ENCODE data around the gene ATP2B2. TPM values are rescaled to one million over a fixed set of nuclear protein-coding genes. Genes with fewer than 3 reads are reported as not detected.

The ATP2B2 gene
- total and polyA plus RNA-seq, 2 donors (not counting 1 experiment from before 2014, with no cell fraction given) = not detected

- no peak for ATAC-seq (ENCODE audit: low read depth)
- 69% methylated on average over 5 of the region's 5 CpGs for WGBS (ENCODE audit: insufficient coverage)
- H3K27me3 Mint-ChIP-seq = peaks cover 27% of the 10 kb centered on the region
Measured at GRCh38 chr3:10474275-10474646, 31.1 kb downstream of the ATP2B2 start.

DNA sequence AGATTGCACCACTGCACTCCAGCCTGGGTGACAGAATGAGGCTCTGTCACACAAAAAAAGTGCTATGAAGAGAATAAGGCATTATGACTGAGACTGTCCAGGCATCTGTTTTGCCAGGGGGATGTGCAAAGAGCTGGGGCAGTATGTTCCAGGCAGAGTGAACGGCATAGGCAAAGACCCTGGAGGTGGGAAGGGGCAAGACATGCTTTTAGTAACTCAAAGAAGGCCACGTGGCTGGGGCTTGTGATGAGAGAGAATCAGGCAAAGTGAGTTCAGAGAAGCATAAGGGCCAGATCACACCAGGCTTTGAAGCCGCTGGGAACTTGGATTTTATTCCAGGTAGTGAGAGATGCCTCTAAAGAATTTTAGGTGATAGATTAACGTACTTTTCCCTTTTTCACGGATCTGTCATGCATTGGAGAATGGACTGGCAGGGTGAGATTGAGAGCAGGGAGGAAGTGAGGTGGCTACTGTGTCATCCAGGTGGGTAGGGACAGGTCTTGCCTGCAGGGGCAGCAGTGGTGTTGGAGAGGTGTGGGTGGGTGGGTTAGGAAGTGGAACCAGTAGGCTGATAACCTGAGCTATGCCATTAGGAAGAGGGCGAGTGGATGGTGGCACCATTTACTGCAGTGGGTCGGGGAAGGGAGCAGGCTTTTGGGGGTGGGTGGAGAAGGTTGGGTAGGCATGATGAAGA lies 31.7 kb downstream of the ATP2B2 start:
- intact Hi-C loops (cut with micrococcal nuclease) = no loop called here
- H3K27ac ChIP-seq (ENCODE audit: low read length in 2 of 2) = no peak overlapping the region
- H3K9me3 Mint-ChIP-seq (ENCODE audit: insufficient read depth) = peaks cover 5% of the 10 kb centered on the region

More at GRCh38 chr3:10474275-10474646, 31.1 kb downstream of the ATP2B2 start:
- H3K4me3 Mint-ChIP-seq = no peak overlapping the region
- ChIA-PET POLR2A (no interaction called here), CTCF (no interaction called here)
- H3K4me1 Mint-ChIP-seq = no peaks in the 10 kb centered on the region
- no peak overlapping the region for H2AFZ ChIP-seq (ENCODE audit: insufficient read depth, low read depth, low read length, poor library complexity, severe bottlenecking)
- H3K4me1 ChIP-seq (ENCODE audit: control insufficient read depth in 2 of 2, insufficient read depth in 2 of 2, low read length in 2 of 2) = peaks cover 0 to 4% of the 10 kb centered on the region in 2 donors
- no peaks in the 10 kb centered on the region for H3K36me3 ChIP-seq (replicated peaks in 1 of 2; ENCODE audit: control extremely low read depth in 1 of 2, control insufficient read depth in 1 of 2, extremely low read depth in 1 of 2, insufficient read depth in 2 of 2, low read length in 1 of 2)
- no peaks in the 10 kb centered on the region for H4K20me1 ChIP-seq (ENCODE audit: control insufficient read depth, insufficient read depth, low read length, poor library complexity, severe bottlenecking)
- H3K79me2 ChIP-seq (ENCODE audit: control insufficient read depth, insufficient read depth, low read length) = no peaks in the 10 kb centered on the region
- intact Hi-C loops (cut with micrococcal nuclease) = no loop called here
- no peak for DNase-seq
- H3K4me2 ChIP-seq (replicated peaks; ENCODE audit: low read depth, low read length, poor library complexity, severe bottlenecking) = no peak overlapping the region
- H3K27ac ChIP-seq (ENCODE audit: low read length in 2 of 2) = no peak overlapping the region
- H3K9ac ChIP-seq (ENCODE audit: low read length) = no peak overlapping the region
- no peak overlapping the region for H3K4me3 ChIP-seq (ENCODE audit: control extremely low read depth in 1 of 5, extremely low read depth in 1 of 5, insufficient read depth in 1 of 5, low read depth in 2 of 5, low read length in 4 of 5)
- no peak overlapping the region for H3K27ac Mint-ChIP-seq
- H3K9me3 Mint-ChIP-seq (ENCODE audit: insufficient read depth) = peaks cover 7% of the 10 kb centered on the region
- H3K27me3 ChIP-seq (replicated peaks in 1 of 4; ENCODE audit: control extremely low read depth in 1 of 4, control insufficient read depth in 3 of 4, insufficient read depth in 4 of 4, low read length in 3 of 4) = peaks cover 0 to 39% (median 5%) of the 10 kb centered on the region in 4 experiments
- peaks cover 1 to 13% (median 12%) of the 10 kb centered on the region in 3 donors for H3K9me3 ChIP-seq (ENCODE audit: control extremely low read depth in 1 of 3, control insufficient read depth in 2 of 3, insufficient read depth in 1 of 3, low read length in 2 of 3)
- TF ChIP-seq, protein P1, sequence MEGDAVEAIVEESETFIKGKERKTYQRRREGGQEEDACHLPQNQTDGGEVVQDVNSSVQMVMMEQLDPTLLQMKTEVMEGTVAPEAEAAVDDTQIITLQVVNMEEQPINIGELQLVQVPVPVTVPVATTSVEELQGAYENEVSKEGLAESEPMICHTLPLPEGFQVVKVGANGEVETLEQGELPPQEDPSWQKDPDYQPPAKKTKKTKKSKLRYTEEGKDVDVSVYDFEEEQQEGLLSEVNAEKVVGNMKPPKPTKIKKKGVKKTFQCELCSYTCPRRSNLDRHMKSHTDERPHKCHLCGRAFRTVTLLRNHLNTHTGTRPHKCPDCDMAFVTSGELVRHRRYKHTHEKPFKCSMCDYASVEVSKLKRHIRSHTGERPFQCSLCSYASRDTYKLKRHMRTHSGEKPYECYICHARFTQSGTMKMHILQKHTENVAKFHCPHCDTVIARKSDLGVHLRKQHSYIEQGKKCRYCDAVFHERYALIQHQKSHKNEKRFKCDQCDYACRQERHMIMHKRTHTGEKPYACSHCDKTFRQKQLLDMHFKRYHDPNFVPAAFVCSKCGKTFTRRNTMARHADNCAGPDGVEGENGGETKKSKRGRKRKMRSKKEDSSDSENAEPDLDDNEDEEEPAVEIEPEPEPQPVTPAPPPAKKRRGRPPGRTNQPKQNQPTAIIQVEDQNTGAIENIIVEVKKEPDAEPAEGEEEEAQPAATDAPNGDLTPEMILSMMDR (IDR thresholded peaks at IDR 0.05) = no peak
- no peak for TF ChIP-seq EZH2 (IDR thresholded peaks at IDR 0.05; ENCODE audit: borderline replicate concordance, insufficient read depth, low read depth, low read length, poor library complexity, severe bottlenecking)

More for the DNA sequence above, 31.7 kb downstream of the ATP2B2 start:
- H3K27ac Mint-ChIP-seq = no peak overlapping the region
- H3K27me3 Mint-ChIP-seq = peaks cover 32% of the 10 kb centered on the region
- no peak for DNase-seq
- H4K20me1 ChIP-seq (ENCODE audit: control insufficient read depth, insufficient read depth, low read length, poor library complexity, severe bottlenecking) = no peaks in the 10 kb centered on the region
- 67% methylated on average over 7 of the region's 7 CpGs for WGBS (ENCODE audit: insufficient coverage)
- H3K4me2 ChIP-seq (replicated peaks; ENCODE audit: low read depth, low read length, poor library complexity, severe bottlenecking) = no peak overlapping the region
- no peaks in the 10 kb centered on the region for H3K36me3 ChIP-seq (replicated peaks in 1 of 2; ENCODE audit: control extremely low read depth in 1 of 2, control insufficient read depth in 1 of 2, extremely low read depth in 1 of 2, insufficient read depth in 2 of 2, low read length in 1 of 2)
- peaks cover 1 to 8% (median 7%) of the 10 kb centered on the region in 3 donors for H3K9me3 ChIP-seq (ENCODE audit: control extremely low read depth in 1 of 3, control insufficient read depth in 2 of 3, insufficient read depth in 1 of 3, low read length in 2 of 3)
- H2AFZ ChIP-seq (ENCODE audit: insufficient read depth, low read depth, low read length, poor library complexity, severe bottlenecking) = no peak overlapping the region
- CTCF ChIA-PET = no interaction called here
- H3K27me3 ChIP-seq (replicated peaks in 1 of 4; ENCODE audit: control extremely low read depth in 1 of 4, control insufficient read depth in 3 of 4, insufficient read depth in 4 of 4, low read length in 3 of 4) = peaks cover 0 to 39% (median 5%) of the 10 kb centered on the region in 4 experiments
- H3K9ac ChIP-seq (ENCODE audit: low read length) = no peak overlapping the region
- TF ChIP-seq, protein P1 (IDR thresholded peaks at IDR 0.05) = no peak
- TF ChIP-seq EZH2 (IDR thresholded peaks at IDR 0.05; ENCODE audit: borderline replicate concordance, insufficient read depth, low read depth, low read length, poor library complexity, severe bottlenecking) = no peak
- H3K4me3 Mint-ChIP-seq = no peak overlapping the region
- ATAC-seq (ENCODE audit: low read depth) = no peak
- H3K79me2 ChIP-seq (ENCODE audit: control insufficient read depth, insufficient read depth, low read length) = no peaks in the 10 kb centered on the region
- no peaks in the 10 kb centered on the region for H3K4me1 Mint-ChIP-seq
- POLR2A ChIA-PET = no interaction called here
- peaks cover 0 to 4% of the 10 kb centered on the region in 2 donors for H3K4me1 ChIP-seq (ENCODE audit: control insufficient read depth in 2 of 2, insufficient read depth in 2 of 2, low read length in 2 of 2)
- no peak overlapping the region for H3K4me3 ChIP-seq (ENCODE audit: control extremely low read depth in 1 of 5, extremely low read depth in 1 of 5, insufficient read depth in 1 of 5, low read depth in 2 of 5, low read length in 4 of 5)

Measured in B cell (primary cell).